ENCODE measurements around the gene BLOC1S2. TPM values are rescaled to one million over a fixed set of nuclear protein-coding genes. Genes with fewer than 3 reads are reported as not detected.
"Not testable (repeated sequence)": the region's sequence is repeated elsewhere in the genome, so short reads cannot be mapped to it uniquely, and the experiment has no call there.

The BLOC1S2 gene
- total RNA-seq, 4 donors from 2014 or later, result 11.2 to 23.4 (median 17.5) TPM

- WGBS, result 96% methylated on average over 5 of the region's 5 CpGs
- peaks cover 0 to 56% (median 0%) of the 10 kb centered on the region in 4 donors for H3K27me3 ChIP-seq
Observed at GRCh38 chr10:100306861-100307260, 20.4 kb upstream of the BLOC1S2 start.

DNA sequence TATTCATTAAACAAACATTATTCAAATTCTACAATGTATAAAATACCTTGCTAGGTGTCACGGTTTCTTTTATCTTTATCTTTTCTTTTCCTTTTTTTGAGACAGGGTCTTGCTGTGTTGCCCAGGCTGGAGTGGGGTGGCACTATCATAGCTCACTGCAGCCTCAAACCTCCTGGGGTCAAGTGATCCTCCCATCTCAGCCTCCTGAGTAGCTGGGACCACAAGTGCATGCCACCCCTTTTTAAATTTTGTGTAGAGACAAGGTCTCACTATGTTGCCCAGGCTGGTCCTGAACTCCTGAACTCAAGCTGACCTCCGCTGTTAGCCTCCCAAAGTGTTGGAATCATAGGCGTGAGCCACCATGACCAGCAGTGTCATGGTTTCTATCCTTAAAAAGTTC lies 17.9 kb upstream of the BLOC1S2 start:
- TF ChIP-seq POLR2AphosphoS5 (IDR thresholded peaks at IDR 0.05) (no peak), EP300 (IDR thresholded peaks at IDR 0.05) (no peak), POLR2A (IDR thresholded peaks at IDR 0.05; ENCODE audit: low read depth) (no peak)
- TF ChIP-seq, protein P1, sequence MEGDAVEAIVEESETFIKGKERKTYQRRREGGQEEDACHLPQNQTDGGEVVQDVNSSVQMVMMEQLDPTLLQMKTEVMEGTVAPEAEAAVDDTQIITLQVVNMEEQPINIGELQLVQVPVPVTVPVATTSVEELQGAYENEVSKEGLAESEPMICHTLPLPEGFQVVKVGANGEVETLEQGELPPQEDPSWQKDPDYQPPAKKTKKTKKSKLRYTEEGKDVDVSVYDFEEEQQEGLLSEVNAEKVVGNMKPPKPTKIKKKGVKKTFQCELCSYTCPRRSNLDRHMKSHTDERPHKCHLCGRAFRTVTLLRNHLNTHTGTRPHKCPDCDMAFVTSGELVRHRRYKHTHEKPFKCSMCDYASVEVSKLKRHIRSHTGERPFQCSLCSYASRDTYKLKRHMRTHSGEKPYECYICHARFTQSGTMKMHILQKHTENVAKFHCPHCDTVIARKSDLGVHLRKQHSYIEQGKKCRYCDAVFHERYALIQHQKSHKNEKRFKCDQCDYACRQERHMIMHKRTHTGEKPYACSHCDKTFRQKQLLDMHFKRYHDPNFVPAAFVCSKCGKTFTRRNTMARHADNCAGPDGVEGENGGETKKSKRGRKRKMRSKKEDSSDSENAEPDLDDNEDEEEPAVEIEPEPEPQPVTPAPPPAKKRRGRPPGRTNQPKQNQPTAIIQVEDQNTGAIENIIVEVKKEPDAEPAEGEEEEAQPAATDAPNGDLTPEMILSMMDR (IDR thresholded peaks at IDR 0.05), result no peak
- peaks cover 0 to 6% (median 0%) of the 10 kb centered on the region in 4 donors for H3K9me3 ChIP-seq
- H3K36me3 ChIP-seq, result no peaks in the 10 kb centered on the region
- 86% methylated on average over 3 of the region's 3 CpGs for WGBS
- intact Hi-C loops (cut with DNase I), result no loop called here
- H3K27me3 ChIP-seq, result peaks cover 0 to 47% (median 0%) of the 10 kb centered on the region in 4 donors
- no peak for DNase-seq (ENCODE audit: extremely low spot score)
- H3K27ac ChIP-seq (replicated peaks in 1 of 4), result no peak overlapping the region
- H3K4me3 ChIP-seq, result no peak overlapping the region
- H3K4me1 ChIP-seq, result no peaks in the 10 kb centered on the region

More at GRCh38 chr10:100306861-100307260, 20.4 kb upstream of the BLOC1S2 start:
- Histone ChIP-seq H3K27ac (replicated peaks in 1 of 4) (no peak overlapping the region), H3K4me1 (no peaks in the 10 kb centered on the region), H3K4me3 (no peak overlapping the region), H3K9me3 (no peaks in the 10 kb centered on the region), H3K36me3 (no peaks in the 10 kb centered on the region)
- TF ChIP-seq EP300 (IDR thresholded peaks at IDR 0.05) (no peak), POLR2A (IDR thresholded peaks at IDR 0.05; ENCODE audit: low read depth) (no peak), POLR2AphosphoS5 (IDR thresholded peaks at IDR 0.05) (no peak)
- TF ChIP-seq, protein P1 (IDR thresholded peaks at IDR 0.05), result no peak
- intact Hi-C loops (cut with DNase I), result no loop called here
- no peak for DNase-seq (ENCODE audit: extremely low spot score)

DNA sequence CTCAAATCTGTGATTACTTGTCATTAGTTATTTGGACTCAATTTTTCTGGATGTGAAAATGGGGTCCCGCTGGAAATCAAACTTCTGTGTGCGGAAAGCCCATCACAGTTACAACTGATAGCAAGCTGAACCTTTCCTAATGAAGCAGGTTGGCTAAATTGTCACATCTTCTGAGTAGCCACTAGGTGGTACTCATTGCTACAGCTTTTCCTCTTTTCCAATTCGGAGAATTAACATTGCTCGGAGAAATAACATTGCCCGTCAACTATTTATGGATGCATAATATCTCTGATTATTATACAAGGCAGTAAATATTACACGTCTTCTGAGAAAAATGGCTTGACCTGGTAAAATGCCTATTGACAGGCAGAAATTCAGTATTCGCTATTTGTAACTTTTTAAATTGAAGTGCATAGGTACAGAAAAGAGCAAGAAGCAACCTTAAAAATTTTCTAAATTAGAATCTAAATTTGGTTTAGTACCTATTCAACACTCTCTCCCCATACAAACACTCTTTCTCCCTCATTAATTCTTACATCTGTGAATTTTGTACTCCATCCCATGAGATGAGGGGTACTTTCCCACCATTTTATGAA lies 17.3 kb upstream of the BLOC1S2 start:
- no peak for DNase-seq (ENCODE audit: extremely low spot score)
- no peaks in the 10 kb centered on the region for H3K4me1 ChIP-seq
- TF ChIP-seq, protein P1 (IDR thresholded peaks at IDR 0.05), result peak; percentile 19 to 59 (median 34)
- no peak for TF ChIP-seq EP300 (IDR thresholded peaks at IDR 0.05)
- H3K36me3 ChIP-seq, result no peaks in the 10 kb centered on the region
- H3K27ac ChIP-seq (replicated peaks in 1 of 4), result no peak overlapping the region
- WGBS, result 30% methylated on average over 7 of the region's 7 CpGs
- H3K4me3 ChIP-seq, result no peak overlapping the region
- H3K9me3 ChIP-seq, result peaks cover 0 to 6% (median 0%) of the 10 kb centered on the region in 4 donors
- intact Hi-C loops (cut with DNase I), result no loop called here
- H3K27me3 ChIP-seq, result peaks cover 0 to 47% (median 0%) of the 10 kb centered on the region in 4 donors

GRCh38 chr10:100301123-100301522 lies 14.6 kb upstream of the BLOC1S2 start:
- H3K4me1 ChIP-seq; H3K27ac ChIP-seq (replicated peaks in 1 of 4); H3K9me3 ChIP-seq; H3K36me3 ChIP-seq; H3K4me3 ChIP-seq; DNase-seq (ENCODE audit: extremely low spot score); intact Hi-C loops (cut with DNase I): not testable (repeated sequence)
- H3K27me3 ChIP-seq, result peaks cover 0 to 55% (median 0%) of the 10 kb centered on the region in 4 donors
- WGBS, result 76% methylated on average over 5 of the region's 5 CpGs

DNA sequence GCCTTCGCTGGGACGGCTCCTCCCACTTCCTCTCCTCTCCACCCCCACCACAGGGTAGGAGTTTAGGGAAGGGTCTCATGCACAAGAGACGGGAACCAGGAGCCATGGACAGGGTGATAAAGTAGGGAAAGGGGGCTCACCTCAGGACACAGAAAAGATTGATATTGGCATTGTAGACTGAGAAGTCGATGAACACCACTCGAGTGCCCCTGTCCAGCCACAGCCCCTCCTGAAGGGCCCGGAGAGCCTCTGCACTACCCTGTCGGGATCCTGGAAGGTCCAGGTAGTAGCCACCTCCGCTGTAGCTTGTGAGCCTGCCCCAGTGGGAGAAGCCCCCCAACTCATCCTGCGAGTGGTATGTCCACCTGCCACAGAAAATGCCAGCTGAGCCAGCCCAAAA lies 10.8 kb upstream of the BLOC1S2 start:
- peaks cover 0 to 6% (median 0%) of the 10 kb centered on the region in 4 donors for H3K9me3 ChIP-seq
- TF ChIP-seq, protein P1 (IDR thresholded peaks at IDR 0.05), result no peak
- TF ChIP-seq POLR2AphosphoS5 (IDR thresholded peaks at IDR 0.05) (no peak), EP300 (IDR thresholded peaks at IDR 0.05) (no peak), POLR2A (IDR thresholded peaks at IDR 0.05; ENCODE audit: low read depth) (no peak)
- H3K4me3 ChIP-seq, result no peak overlapping the region
- no peaks in the 10 kb centered on the region for H3K4me1 ChIP-seq
- peaks cover 0 to 51% (median 0%) of the 10 kb centered on the region in 4 donors for H3K27me3 ChIP-seq
- WGBS, result 66% methylated on average over 7 of the region's 9 CpGs
- DNase-seq (ENCODE audit: extremely low spot score), result no peak
- intact Hi-C loops (cut with DNase I), result no loop called here
- H3K36me3 ChIP-seq, result no peaks in the 10 kb centered on the region
- H3K27ac ChIP-seq (replicated peaks in 1 of 4), result no peak overlapping the region

All from esophagus muscularis mucosa (tissue), 4 donors.